A549 (cell line): ENCODE data around the gene HOMER1. TPM values are rescaled to one million over a fixed set of nuclear protein-coding genes. Genes with fewer than 3 reads are reported as not detected.

Experiments used
- ATAC-seq, 2 experiments: fragments of 200-7000 bp in 1 of 2; fragments of >200 bp in 1 of 2; cut with Nextera tagmentation in 1 of 2; cut with Tn5 transposase in 1 of 2; 3 replicates each; pipeline versions ENCODE4 v1.8.0 to v1.9.1; 2018 to 2020; ENCODE audit warnings: mild to moderate bottlenecking in 1 of 2, moderate library complexity in 1 of 2
- CTCF ChIA-PET: fragments of 300-600 bp; sonication (Branson Sonifier 250); formaldehyde crosslinking; extraction: SDS; loops from one replicate; lab custom pipeline; 2021; ENCODE audit warnings: antibody characterized with exemption, inconsistent platforms; lab: Yijun Ruan, JAX
- POLR2A ChIA-PET: fragments of 350-600 bp; formaldehyde crosslinking; extraction: SDS; loops from one replicate; lab custom pipeline; 2021; ENCODE audit warnings: antibody characterized with exemption, inconsistent platforms; lab: Yijun Ruan, JAX
- DNase-seq, 2 experiments: peaks; one replicate each; pipeline versions ENCODE4 v3.0.0 to v3.0.0-alpha.2; 2011 to 2016; ENCODE audit warnings: low read depth in 1 of 2, low spot score in 1 of 2
- FAIRE-seq: peaks from 2 replicates; lab custom pipeline; 2011; peaks lifted over from hg19 to GRCh38; lab: Jason Lieb, UNC
- H3K27ac ChIP-seq, 2 experiments: fragments of >200 bp; sonication (Bioruptor Twin); formaldehyde crosslinking; 3 replicates each; pipeline ENCODE4 v1.5.1; 2016 to 2017
- H3K4me1 ChIP-seq: fragments of >200 bp; sonication (Bioruptor Twin); formaldehyde crosslinking; 3 replicates; pipeline ENCODE4 v1.6.1; 2016
- H3K4me2 ChIP-seq: fragments of >200 bp; sonication (Bioruptor Twin); formaldehyde crosslinking; 3 replicates; pipeline ENCODE4 v1.6.1; 2016
- H3K4me3 ChIP-seq: fragments of >200 bp; sonication (Bioruptor Twin); formaldehyde crosslinking; 3 replicates; pipeline ENCODE4 v1.5.1; 2016
- H3K9me3 ChIP-seq: fragments of >200 bp; sonication (Bioruptor Twin); formaldehyde crosslinking; 3 replicates; pipeline ENCODE4 v1.6.1; 2016
- CBX2 ChIP-seq: fragments of 200-600 bp; sonication (generic); IDR thresholded peaks from 2 replicates; pipeline ENCODE4 v1.6.1; 2016; ENCODE audit warnings: low read depth, mild to moderate bottlenecking, borderline replicate concordance
- CBX8 ChIP-seq: fragments of 200-600 bp; sonication (generic); IDR thresholded peaks from 2 replicates; pipeline ENCODE4 v1.6.1; 2016
- CEBPB ChIP-seq, 2 experiments: fragments of >200 bp in 1 of 2; sonication (Bioruptor Twin) in 1 of 2; formaldehyde crosslinking in 1 of 2; IDR thresholded peaks; 2 replicates each; pipeline ENCODE4 v1.6.1; 2012 to 2016
- CHD2 ChIP-seq: fragments of 150-350 bp; IDR thresholded peaks from 2 replicates; pipeline ENCODE4 v1.6.1; 2014; ENCODE audit warnings: low read length; ENCODE audit not compliant: partially characterized antibody
- CHD4 ChIP-seq: fragments of 200-600 bp; sonication (generic); IDR thresholded peaks from 2 replicates; pipeline ENCODE4 v1.6.1; 2016; ENCODE audit warnings: antibody characterized with exemption, mild to moderate bottlenecking, borderline replicate concordance
- EHF ChIP-seq: fragments of 250-450 bp; sonication (Bioruptor Pico); IDR thresholded peaks from 2 replicates; pipeline ENCODE4 v1.5.0; 2020; ENCODE audit warnings: mild to moderate bottlenecking
- EP300 ChIP-seq, 2 experiments: fragments of >200 bp; sonication (Bioruptor Twin); formaldehyde crosslinking; IDR thresholded peaks; 2 replicates in 1 of 2; 3 replicates in 1 of 2; pipeline ENCODE4 v1.6.1; 2016 to 2017
- ESRRA ChIP-seq: fragments of 150-350 bp; IDR thresholded peaks from 2 replicates; pipeline ENCODE4 v1.6.1; 2014; ENCODE audit warnings: mild to moderate bottlenecking, low read length, borderline replicate concordance
- FOSB ChIP-seq: fragments of 250-450 bp; sonication (Bioruptor Pico); IDR thresholded peaks from 2 replicates; pipeline ENCODE4 v1.5.0; 2020; ENCODE audit warnings: mild to moderate bottlenecking, moderate library complexity
- FOSL2 ChIP-seq, 2 experiments: fragments of 450-650 bp in 1 of 2; fragments of >200 bp in 1 of 2; sonication (Bioruptor Twin) in 1 of 2; formaldehyde crosslinking; IDR thresholded peaks; 2 replicates each; pipeline versions ENCODE4 v1.5.0 to v1.6.1; 2016 to 2020; ENCODE audit warnings: mild to moderate bottlenecking in 1 of 2, moderate library complexity in 1 of 2
- GATA3 ChIP-seq: IDR thresholded peaks from 2 replicates; pipeline ENCODE4 v1.6.1; 2012; ENCODE audit warnings: borderline replicate concordance
- HEYL ChIP-seq: fragments of 250-450 bp; sonication (Bioruptor Pico); IDR thresholded peaks from 2 replicates; pipeline ENCODE4 v1.8.0; 2021; ENCODE audit warnings: mild to moderate bottlenecking, moderate library complexity
- JUN ChIP-seq, 2 experiments: fragments of >200 bp; sonication (Bioruptor Twin); formaldehyde crosslinking; IDR thresholded peaks; 2 replicates in 1 of 2; 3 replicates in 1 of 2; pipeline ENCODE4 v1.6.1; 2016 to 2017
- JUNB ChIP-seq: fragments of >200 bp; sonication (Bioruptor Twin); formaldehyde crosslinking; IDR thresholded peaks from 2 replicates; pipeline ENCODE4 v1.6.1; 2016
- KDM5A ChIP-seq: fragments of 200-600 bp; sonication (generic); IDR thresholded peaks from 2 replicates; pipeline ENCODE4 v1.6.1; 2016; ENCODE audit warnings: antibody characterized with exemption, mild to moderate bottlenecking
- NPAS2 ChIP-seq: fragments of 250-450 bp; sonication (Bioruptor Pico); IDR thresholded peaks from 2 replicates; pipeline ENCODE4 v1.8.0; 2022; ENCODE audit warnings: mild to moderate bottlenecking, moderate library complexity, borderline replicate concordance
- NR3C1 ChIP-seq: fragments of >200 bp; sonication (Bioruptor Twin); formaldehyde crosslinking; IDR thresholded peaks from 3 replicates; pipeline ENCODE4 v1.6.1; 2017
- PHF8 ChIP-seq: fragments of 200-600 bp; sonication (generic); IDR thresholded peaks from 2 replicates; pipeline ENCODE4 v1.6.1; 2016; ENCODE audit warnings: low read depth, mild to moderate bottlenecking, antibody characterized with exemption, moderate library complexity, borderline replicate concordance
- POLR2AphosphoS2 ChIP-seq: conservative IDR thresholded peaks from 2 replicates; pipeline ENCODE4 v1.6.1; 2012; ENCODE audit warnings: low read length, improper control_type of control experiment, inconsistent platforms
- RARB ChIP-seq: fragments of 250-450 bp; sonication (Bioruptor Pico); IDR thresholded peaks from 2 replicates; pipeline ENCODE4 v1.8.0; 2021; ENCODE audit warnings: mild to moderate bottlenecking, moderate library complexity
- RCOR1 ChIP-seq: fragments of 150-350 bp; IDR thresholded peaks from 2 replicates; pipeline ENCODE4 v1.6.1; 2014; ENCODE audit warnings: antibody characterized with exemption, low read length, low read depth
- SMC3 ChIP-seq: fragments of >200 bp; sonication (Bioruptor Twin); formaldehyde crosslinking; IDR thresholded peaks from 3 replicates; pipeline ENCODE4 v1.6.1; 2018; ENCODE audit warnings: inconsistent platforms
- ZNF302 ChIP-seq: fragments of 250-450 bp; sonication (Bioruptor Pico); IDR thresholded peaks from 2 replicates; pipeline ENCODE4 v1.9.0; 2021; ENCODE audit warnings: inconsistent platforms, mild to moderate bottlenecking, moderate library complexity
- ZSCAN20 ChIP-seq: fragments of 250-450 bp; sonication (Bioruptor Pico); IDR thresholded peaks from 2 replicates; pipeline ENCODE4 v1.8.0; 2022; ENCODE audit warnings: mild to moderate bottlenecking, moderate library complexity
- WGBS: methylation state at CpG from one replicate; pipeline ENCODE4 v1.1.6; 2017; ENCODE audit errors: missing lambda C conversion rate; 5-methylcytosine and 5-hydroxymethylcytosine counted together
- polyA plus RNA-seq, 4 experiments: library from polyadenylated mRNA; depleted of rRNA in 3 of 4; stranded (reverse); fragments of >200 nt; fragmentation: RNase III in 1 of 4; extraction: RNeasy Plus Mini Kit Qiagen cat#74134 plus additional on column Dnase treatment in 1 of 4; gene quantifications; 2 replicates in 3 of 4; 3 replicates in 1 of 4; pipeline ENCODE4 v1.2.3, GENCODE V29; 2011 to 2017
- TF ChIP-seq, protein P1 (sequence below): fragments of 250-450 bp; sonication (Bioruptor Pico); IDR thresholded peaks from 2 replicates; pipeline ENCODE4 v1.5.0; 2021; ENCODE audit warnings: mild to moderate bottlenecking, moderate library complexity, borderline replicate concordance
- TF ChIP-seq, protein P2 (sequence below): IDR thresholded peaks from 2 replicates; pipeline ENCODE4 v1.6.1; 2012
- TF ChIP-seq, protein P3 (sequence below): fragments of >200 bp; sonication (Bioruptor Twin); formaldehyde crosslinking; IDR thresholded peaks from 3 replicates; pipeline ENCODE4 v1.5.1; 2016
- TF ChIP-seq, protein P4 (sequence below): fragments of >200 bp; sonication (Bioruptor Twin); formaldehyde crosslinking; IDR thresholded peaks from 3 replicates; pipeline ENCODE4 v1.6.1; 2016
- TF ChIP-seq, protein P5 (sequence below): fragments of >200 bp; sonication (Bioruptor Twin); formaldehyde crosslinking; IDR thresholded peaks from 2 replicates; pipeline ENCODE4 v1.6.1; 2016
- TF ChIP-seq, protein P6 (sequence below): fragments of 250-450 bp; sonication (Bioruptor Pico); IDR thresholded peaks from 2 replicates; pipeline ENCODE4 v1.5.0; 2020; ENCODE audit warnings: low read depth, mild to moderate bottlenecking, moderate library complexity

HOMER1 gene
- polyA plus RNA-seq, 2 of the 4 experiments (the other 2 are of a cell fraction) = 6.0 to 9.3 TPM

DNA sequence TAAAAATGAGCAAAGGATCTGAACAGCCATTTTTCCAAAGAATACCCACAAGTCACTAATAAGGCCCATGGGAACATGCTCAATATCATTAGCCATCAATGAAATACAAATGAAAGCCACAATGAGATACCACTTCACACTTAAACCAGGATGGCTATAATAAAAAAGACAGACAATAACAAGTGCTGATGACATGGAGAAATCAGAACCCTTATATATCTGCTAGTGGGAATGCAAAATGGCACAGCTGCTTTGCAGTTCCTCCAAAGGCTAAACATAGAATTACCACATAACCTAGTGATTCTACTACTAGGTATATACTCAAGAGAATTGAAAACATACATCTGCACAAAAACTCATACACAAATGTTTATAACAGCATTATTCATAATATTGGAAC lies 83.7 kb downstream of the HOMER1 start (continued):
- TF ChIP-seq KDM5A (no peak), JUN (IDR thresholded peaks at IDR 0.05) (no peak)

DNA sequence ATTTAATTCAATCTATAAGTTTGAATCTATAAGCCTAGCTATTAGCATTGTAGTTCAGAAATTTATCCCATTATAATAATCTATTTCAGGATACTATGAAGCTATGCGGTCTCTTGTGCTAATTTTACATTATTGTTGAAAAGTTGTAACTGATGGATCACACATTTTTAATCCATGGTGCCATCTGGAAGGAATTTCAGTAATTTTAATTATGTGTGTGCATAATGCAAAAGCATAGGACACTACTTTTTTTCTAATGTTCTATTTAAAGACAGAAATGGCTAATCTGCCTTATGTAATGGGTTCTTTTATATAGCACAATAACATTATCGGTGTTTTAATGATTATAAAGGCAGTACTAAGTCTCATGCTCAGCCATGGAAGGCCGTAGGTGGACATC lies 90.6 kb downstream of the HOMER1 start:
- ATAC-seq = no peak
- H3K4me2 ChIP-seq = no peak overlapping the region
- H3K9me3 ChIP-seq = no peaks in the 10 kb centered on the region
- POLR2A ChIA-PET = no interaction called here
- no peaks in the 10 kb centered on the region for H3K4me1 ChIP-seq
- no peak for FAIRE-seq
- no peak overlapping the region for H3K4me3 ChIP-seq
- DNase-seq = no peak
- TF ChIP-seq CEBPB (IDR thresholded peaks at IDR 0.05) (no peak), RCOR1 (no peak), FOSB (CRISPR knock-in tag) (no peak), ZNF302 (CRISPR knock-in tag) (no peak), CBX8 (no peak), POLR2AphosphoS2 (no peak), EHF (no peak)
- TF ChIP-seq, protein P1, sequence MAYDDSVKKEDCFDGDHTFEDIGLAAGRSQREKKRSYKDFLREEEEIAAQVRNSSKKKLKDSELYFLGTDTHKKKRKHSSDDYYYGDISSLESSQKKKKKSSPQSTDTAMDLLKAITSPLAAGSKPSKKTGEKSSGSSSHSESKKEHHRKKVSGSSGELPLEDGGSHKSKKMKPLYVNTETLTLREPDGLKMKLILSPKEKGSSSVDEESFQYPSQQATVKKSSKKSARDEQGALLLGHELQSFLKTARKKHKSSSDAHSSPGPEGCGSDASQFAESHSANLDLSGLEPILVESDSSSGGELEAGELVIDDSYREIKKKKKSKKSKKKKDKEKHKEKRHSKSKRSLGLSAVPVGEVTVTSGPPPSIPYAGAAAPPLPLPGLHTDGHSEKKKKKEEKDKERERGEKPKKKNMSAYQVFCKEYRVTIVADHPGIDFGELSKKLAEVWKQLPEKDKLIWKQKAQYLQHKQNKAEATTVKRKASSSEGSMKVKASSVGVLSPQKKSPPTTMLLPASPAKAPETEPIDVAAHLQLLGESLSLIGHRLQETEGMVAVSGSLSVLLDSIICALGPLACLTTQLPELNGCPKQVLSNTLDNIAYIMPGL (CRISPR knock-in tag) = no peak
- TF ChIP-seq, protein P2, sequence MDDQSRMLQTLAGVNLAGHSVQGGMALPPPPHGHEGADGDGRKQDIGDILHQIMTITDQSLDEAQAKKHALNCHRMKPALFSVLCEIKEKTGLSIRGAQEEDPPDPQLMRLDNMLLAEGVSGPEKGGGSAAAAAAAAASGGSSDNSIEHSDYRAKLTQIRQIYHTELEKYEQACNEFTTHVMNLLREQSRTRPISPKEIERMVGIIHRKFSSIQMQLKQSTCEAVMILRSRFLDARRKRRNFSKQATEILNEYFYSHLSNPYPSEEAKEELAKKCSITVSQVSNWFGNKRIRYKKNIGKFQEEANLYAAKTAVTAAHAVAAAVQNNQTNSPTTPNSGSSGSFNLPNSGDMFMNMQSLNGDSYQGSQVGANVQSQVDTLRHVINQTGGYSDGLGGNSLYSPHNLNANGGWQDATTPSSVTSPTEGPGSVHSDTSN = no peak
- TF ChIP-seq, protein P3, sequence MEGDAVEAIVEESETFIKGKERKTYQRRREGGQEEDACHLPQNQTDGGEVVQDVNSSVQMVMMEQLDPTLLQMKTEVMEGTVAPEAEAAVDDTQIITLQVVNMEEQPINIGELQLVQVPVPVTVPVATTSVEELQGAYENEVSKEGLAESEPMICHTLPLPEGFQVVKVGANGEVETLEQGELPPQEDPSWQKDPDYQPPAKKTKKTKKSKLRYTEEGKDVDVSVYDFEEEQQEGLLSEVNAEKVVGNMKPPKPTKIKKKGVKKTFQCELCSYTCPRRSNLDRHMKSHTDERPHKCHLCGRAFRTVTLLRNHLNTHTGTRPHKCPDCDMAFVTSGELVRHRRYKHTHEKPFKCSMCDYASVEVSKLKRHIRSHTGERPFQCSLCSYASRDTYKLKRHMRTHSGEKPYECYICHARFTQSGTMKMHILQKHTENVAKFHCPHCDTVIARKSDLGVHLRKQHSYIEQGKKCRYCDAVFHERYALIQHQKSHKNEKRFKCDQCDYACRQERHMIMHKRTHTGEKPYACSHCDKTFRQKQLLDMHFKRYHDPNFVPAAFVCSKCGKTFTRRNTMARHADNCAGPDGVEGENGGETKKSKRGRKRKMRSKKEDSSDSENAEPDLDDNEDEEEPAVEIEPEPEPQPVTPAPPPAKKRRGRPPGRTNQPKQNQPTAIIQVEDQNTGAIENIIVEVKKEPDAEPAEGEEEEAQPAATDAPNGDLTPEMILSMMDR = no peak
- TF ChIP-seq, protein P4, sequence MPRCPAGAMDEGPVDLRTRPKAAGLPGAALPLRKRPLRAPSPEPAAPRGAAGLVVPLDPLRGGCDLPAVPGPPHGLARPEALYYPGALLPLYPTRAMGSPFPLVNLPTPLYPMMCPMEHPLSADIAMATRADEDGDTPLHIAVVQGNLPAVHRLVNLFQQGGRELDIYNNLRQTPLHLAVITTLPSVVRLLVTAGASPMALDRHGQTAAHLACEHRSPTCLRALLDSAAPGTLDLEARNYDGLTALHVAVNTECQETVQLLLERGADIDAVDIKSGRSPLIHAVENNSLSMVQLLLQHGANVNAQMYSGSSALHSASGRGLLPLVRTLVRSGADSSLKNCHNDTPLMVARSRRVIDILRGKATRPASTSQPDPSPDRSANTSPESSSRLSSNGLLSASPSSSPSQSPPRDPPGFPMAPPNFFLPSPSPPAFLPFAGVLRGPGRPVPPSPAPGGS = no peak
- TF ChIP-seq, all 56 proteins: peak for 0
- CTCF ChIA-PET = interaction anchor here (0.6 kb wide), 1 partner anchor 79 kb away, joined by 3 read pairs; no protein-coding TSS in a partner anchor
- H3K27ac ChIP-seq = no peak overlapping the region
- 58% methylated on average over 3 of the region's 3 CpGs for WGBS

DNA sequence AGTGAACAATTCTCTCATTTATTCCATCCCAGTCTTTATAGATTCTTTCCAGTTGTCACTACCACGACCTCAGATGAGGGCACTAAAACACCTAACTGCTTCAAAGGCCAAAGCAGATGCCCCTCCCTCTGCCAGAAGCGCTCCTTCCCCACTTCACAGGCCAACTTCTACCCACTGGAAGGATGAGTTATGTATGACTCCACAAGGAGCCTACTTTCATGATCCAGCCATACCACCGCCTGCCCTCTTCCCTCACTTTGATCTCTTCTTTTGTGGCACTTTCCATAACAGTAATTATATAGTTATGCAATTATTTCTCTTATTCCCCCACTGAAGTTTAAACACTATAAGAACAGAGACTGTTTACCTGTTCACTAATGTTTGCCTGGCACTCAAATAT lies 93.7 kb downstream of the HOMER1 start:
- POLR2A ChIA-PET = no interaction called here
- Histone ChIP-seq H3K4me3 (no peak overlapping the region), H3K4me2 (no peak overlapping the region), H3K27ac (no peak overlapping the region), H3K4me1 (no peaks in the 10 kb centered on the region), H3K9me3 (no peaks in the 10 kb centered on the region)
- ATAC-seq (no peak), FAIRE-seq (no peak), DNase-seq (no peak)
- TF ChIP-seq FOSL2 (IDR thresholded peaks at IDR 0.05) (no peak), FOSL2 (CRISPR knock-in tag; IDR thresholded peaks at IDR 0.05) (no peak), JUN (IDR thresholded peaks at IDR 0.05) (no peak), POLR2AphosphoS2 (no peak), ZSCAN20 (CRISPR knock-in tag) (no peak), EP300 (IDR thresholded peaks at IDR 0.05) (no peak), KDM5A (no peak), PHF8 (no peak), CHD4 (no peak), JUNB (no peak), ESRRA (no peak), SMC3 (no peak), GATA3 (no peak), NR3C1 (no peak), RARB (CRISPR knock-in tag) (no peak), CHD2 (no peak), NPAS2 (no peak), HEYL (CRISPR knock-in tag) (no peak), CBX2 (no peak)
- TF ChIP-seq, protein P5, sequence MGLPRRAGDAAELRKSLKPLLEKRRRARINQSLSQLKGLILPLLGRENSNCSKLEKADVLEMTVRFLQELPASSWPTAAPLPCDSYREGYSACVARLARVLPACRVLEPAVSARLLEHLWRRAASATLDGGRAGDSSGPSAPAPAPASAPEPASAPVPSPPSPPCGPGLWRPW = no peak
- TF ChIP-seq, protein P6, sequence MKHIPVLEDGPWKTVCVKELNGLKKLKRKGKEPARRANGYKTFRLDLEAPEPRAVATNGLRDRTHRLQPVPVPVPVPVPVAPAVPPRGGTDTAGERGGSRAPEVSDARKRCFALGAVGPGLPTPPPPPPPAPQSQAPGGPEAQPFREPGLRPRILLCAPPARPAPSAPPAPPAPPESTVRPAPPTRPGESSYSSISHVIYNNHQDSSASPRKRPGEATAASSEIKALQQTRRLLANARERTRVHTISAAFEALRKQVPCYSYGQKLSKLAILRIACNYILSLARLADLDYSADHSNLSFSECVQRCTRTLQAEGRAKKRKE = no peak
- CTCF ChIA-PET = no interaction called here
- WGBS = 64% methylated on average over 3 of the region's 3 CpGs
